Renal cortical epithelial cell (primary cell): ENCODE measurements around the gene SEZ6. TPM values are rescaled to one million over a fixed set of nuclear protein-coding genes. Genes with fewer than 3 reads are reported as not detected.
A peak's percentile ranks its signal among the peaks of the same experiment; 100 is the strongest.

Experiments used
- DNase-seq: peaks from one replicate; pipeline ENCODE4 v3.0.0-alpha.2; 2011; ENCODE audit warnings: low read depth
- total RNA-seq: library from RNA; depleted of rRNA; stranded (reverse); fragments of >200 nt; gene quantifications from 2 replicates; pipeline ENCODE4 v1.2.3, GENCODE V29; 2014

Gene SEZ6
- not detected in 2 replicates for total RNA-seq

- DNase-seq: peak; percentile 5
Measured at GRCh38 chr17:29005936-29006511, at the start of gene SEZ6. Gene SEZ6 (minus strand): TSS chr17:29006033. CDS start chr17:29005869, 164 bp downstream.

GRCh38 chr17:29054835-29055234, 49.0 kb upstream of the SEZ6 start:
- DNase-seq: no peak

- DNase-seq: no peak
Measured at GRCh38 chr17:29051731-29052130, 45.9 kb upstream of the SEZ6 start.

GRCh38 chr17:29051194-29051593, 45.4 kb upstream of the SEZ6 start:
- no peak for DNase-seq

- DNase-seq: no peak
Measured at GRCh38 chr17:29050176-29050575, 44.3 kb upstream of the SEZ6 start.

- DNase-seq: no peak
Measured at GRCh38 chr17:29049541-29050145, 43.8 kb upstream of the SEZ6 start.

- DNase-seq: peak; percentile 32
Measured at GRCh38 chr17:29048440-29049368, 42.9 kb upstream of the SEZ6 start.

- peak; percentile 28 for DNase-seq
Measured at GRCh38 chr17:29046473-29046839, 40.6 kb upstream of the SEZ6 start.

GRCh38 chr17:29045734-29046472, 40.1 kb upstream of the SEZ6 start:
- peak; percentile 71 for DNase-seq

- no peak for DNase-seq
Measured at GRCh38 chr17:29045026-29045425, 39.2 kb upstream of the SEZ6 start.

GRCh38 chr17:29043539-29044145, 37.8 kb upstream of the SEZ6 start:
- DNase-seq: no peak

GRCh38 chr17:29042679-29043538, 37.1 kb upstream of the SEZ6 start, which contains the start of gene PIPOX:
Gene PIPOX (plus strand): TSS chr17:29043141. CDS start chr17:29043226, 85 bp downstream.
- DNase-seq: peak; percentile 54

GRCh38 chr17:29042026-29042678, 36.3 kb upstream of the SEZ6 start:
- no peak for DNase-seq

- DNase-seq: no peak
Measured at GRCh38 chr17:29041571-29041970, 35.7 kb upstream of the SEZ6 start.

- DNase-seq: no peak
Measured at GRCh38 chr17:29041091-29041490, 35.3 kb upstream of the SEZ6 start.

- DNase-seq: peak; percentile 88
Measured at GRCh38 chr17:29039764-29040598, 34.1 kb upstream of the SEZ6 start.

- no peak for DNase-seq
Measured at GRCh38 chr17:29038085-29038795, 32.4 kb upstream of the SEZ6 start.

- no peak for DNase-seq
Measured at GRCh38 chr17:29037739-29038084, 31.9 kb upstream of the SEZ6 start.

GRCh38 chr17:29036584-29036983, 30.8 kb upstream of the SEZ6 start:
- DNase-seq: no peak
